HCT116 (cell line): ENCODE results near the gene GMDS. TPM values are rescaled to one million over a fixed set of nuclear protein-coding genes. Genes with fewer than 3 reads are reported as not detected.

Source experiments
- ATAC-seq: fragments of 200-7000 bp; cut with Tn5 transposase; 2 replicates; pipeline ENCODE4 v1.9.1; 2020; ENCODE audit warnings: mild to moderate bottlenecking, moderate library complexity
- BruUV-seq: library from RNA; stranded (reverse); fragments of 400-500 nt; replicated peaks from 2 replicates; lab custom pipeline; 2021; lab: Mats Ljungman, UMichigan
- CTCF ChIA-PET: fragments of 300-600 bp; sonication (Branson Sonifier 250); formaldehyde crosslinking; loops from one replicate; lab custom pipeline; 2021; ENCODE audit warnings: antibody characterized with exemption; lab: Charles Lee
- POLR2A ChIA-PET: fragments of 300-600, 350-600 bp; sonication (Branson Sonifier 250); formaldehyde crosslinking; loops from one replicate; lab custom pipeline; 2021; ENCODE audit warnings: antibody characterized with exemption; lab: Charles Lee
- RAD21 ChIA-PET, 2 experiments: fragments of 300-600 bp; sonication (Branson Sonifier 250); formaldehyde crosslinking; loops; one replicate each; lab custom pipeline; 2023; ENCODE audit warnings: low total read pairs in 2 of 2; ENCODE audit not compliant: uncharacterized antibody in 2 of 2, unreplicated experiment in 2 of 2, low non-redundant PET in 1 of 2; lab: Charles Lee
- DNase-seq: peaks from one replicate; pipeline ENCODE4 v3.0.0-alpha.2; 2010; ENCODE audit warnings: low read depth, low spot score
- H2AFZ ChIP-seq: fragments of 200-600 bp; shearing (Covaris generic), sonication (generic); 2 replicates; pipeline ENCODE4 v1.6.1; 2017; ENCODE audit warnings: low read depth, mixed run types, mixed read lengths, antibody characterized with exemption, low read length; ENCODE audit not compliant: poor library complexity, severe bottlenecking
- H3K27ac ChIP-seq: 2 replicates; pipeline ENCODE4 v1.5.1; 2012; ENCODE audit warnings: low read depth, low read length
- H3K27me3 ChIP-seq: fragments of 200-600 bp; sonication (generic); 2 replicates; pipeline ENCODE4 v1.6.1; 2016; ENCODE audit warnings: mixed run types, low read length, mixed read lengths; ENCODE audit not compliant: insufficient read depth
- H3K36me3 ChIP-seq, 2 experiments: fragments of 200-500 bp in 1 of 2; fragments of 200-600 bp in 1 of 2; sonication (Bioruptor generic) in 1 of 2; sonication (generic) in 1 of 2; 2 replicates each; pipeline versions ENCODE4 v1.5.1 to v1.6.1; 2014 to 2016; ENCODE audit warnings: low read length in 2 of 2, inconsistent platforms in 1 of 2, mixed read lengths in 1 of 2, mixed run types in 1 of 2; ENCODE audit not compliant: insufficient read depth in 2 of 2, control insufficient read depth in 1 of 2
- H3K4me1 ChIP-seq, 2 experiments: fragments of 200-600 bp in 1 of 2; sonication (generic) in 1 of 2; 2 replicates each; pipeline versions ENCODE4 v1.5.1 to v1.6.1; 2012 to 2017; ENCODE audit warnings: low read length in 2 of 2, inconsistent platforms in 1 of 2, mild to moderate bottlenecking in 1 of 2, mixed read lengths in 1 of 2, mixed run types in 1 of 2, moderate library complexity in 1 of 2; ENCODE audit not compliant: insufficient read depth in 2 of 2, control insufficient read depth in 1 of 2
- H3K4me2 ChIP-seq: fragments of 200-600 bp; sonication (generic); 2 replicates; pipeline ENCODE4 v1.6.1; 2017; ENCODE audit warnings: mixed run types, low read length, mixed read lengths
- H3K4me3 ChIP-seq, 2 experiments: fragments of 200-600 bp in 1 of 2; sonication (generic) in 1 of 2; replicated peaks in 1 of 2; 2 replicates each; pipeline ENCODE4 v1.5.1; 2011 to 2016; ENCODE audit warnings: low read length in 2 of 2, control low read depth in 1 of 2, low read depth in 1 of 2, mild to moderate bottlenecking in 1 of 2, mixed read lengths in 1 of 2, mixed run types in 1 of 2
- H3K79me2 ChIP-seq: fragments of 200-600 bp; sonication (generic); 2 replicates; pipeline ENCODE4 v1.6.1; 2017; ENCODE audit warnings: mild to moderate bottlenecking, mixed run types, low read length, moderate library complexity, mixed read lengths; ENCODE audit not compliant: insufficient read depth
- H3K9ac ChIP-seq: fragments of 200-600 bp; sonication (generic); 2 replicates; pipeline ENCODE4 v1.6.1; 2016; ENCODE audit warnings: low read length, mixed read lengths
- H3K9me2 ChIP-seq: fragments of 200-600 bp; sonication (generic), shearing (Covaris generic); 2 replicates; pipeline ENCODE4 v1.6.1; 2017; ENCODE audit warnings: mixed run types, mild to moderate bottlenecking, moderate library complexity; ENCODE audit not compliant: insufficient read depth
- H3K9me3 ChIP-seq, 2 experiments: fragments of 200-500 bp in 1 of 2; fragments of 200-600 bp in 1 of 2; sonication (Bioruptor generic) in 1 of 2; sonication (generic) in 1 of 2; 2 replicates each; pipeline ENCODE4 v1.6.1; 2014 to 2017; ENCODE audit warnings: low read length in 2 of 2, mixed read lengths in 2 of 2, inconsistent platforms in 1 of 2, low read depth in 1 of 2, mild to moderate bottlenecking in 1 of 2, mixed run types in 1 of 2, moderate library complexity in 1 of 2; ENCODE audit not compliant: control insufficient read depth in 1 of 2, insufficient read depth in 1 of 2
- H4K20me1 ChIP-seq: fragments of 200-600 bp; sonication (generic), shearing (Covaris generic); 2 replicates; pipeline ENCODE4 v1.6.1; 2017; ENCODE audit warnings: mixed run types, mild to moderate bottlenecking, moderate library complexity; ENCODE audit not compliant: insufficient read depth
- CBX3 ChIP-seq: IDR thresholded peaks from 2 replicates; pipeline ENCODE4 v1.6.1; 2012; ENCODE audit warnings: low read depth
- EZH2 ChIP-seq: fragments of 200-600 bp; sonication (generic); IDR thresholded peaks from 2 replicates; pipeline ENCODE4 v1.6.1; 2017; ENCODE audit warnings: antibody characterized with exemption, mixed run types
- EZH2phosphoT487 ChIP-seq: fragments of 200-600 bp; IDR thresholded peaks from 2 replicates; pipeline ENCODE4 v1.6.1; 2018; ENCODE audit warnings: antibody characterized with exemption, borderline replicate concordance
- JUND ChIP-seq: IDR thresholded peaks from 2 replicates; pipeline ENCODE4 v1.6.1; 2012
- RAD21 ChIP-seq: IDR thresholded peaks from 2 replicates; pipeline ENCODE4 v1.6.1; 2012; ENCODE audit warnings: low read depth, mild to moderate bottlenecking
- SP1 ChIP-seq: IDR thresholded peaks from 2 replicates; pipeline ENCODE4 v1.6.1; 2012; ENCODE audit warnings: low read depth
- TCF7L2 ChIP-seq: IDR thresholded peaks from 2 replicates; pipeline ENCODE4 v1.7.0; 2011; ENCODE audit warnings: borderline replicate concordance, inconsistent platforms; ENCODE audit not compliant: insufficient read depth, insufficient read length; ENCODE audit errors: extremely low read depth
- ZFX ChIP-seq: fragments of 450-650 bp; IDR thresholded peaks from 2 replicates; pipeline ENCODE4 v1.6.1; 2017
- intact Hi-C: fragments of 100-400 bp; cut with micrococcal nuclease; formaldehyde crosslinking; loops from 2 replicates; pipeline ENCODE4 v1.10.0; 2022
- total RNA-seq: library from RNA; stranded (reverse); gene quantifications from one replicate; pipeline ENCODE4 v1.2.1, GENCODE V29; 2021; ENCODE audit not compliant: unreplicated experiment
- TF ChIP-seq, protein P1 (sequence below), 3 experiments: fragments of 200-600 bp in 1 of 3; sonication (generic) in 1 of 3; IDR thresholded peaks in 2 of 3; conservative IDR thresholded peaks in 1 of 3; 2 replicates each; pipeline ENCODE4 v1.5.1; 2012 to 2017; ENCODE audit warnings: low read depth in 2 of 3, low read length in 2 of 3, antibody characterized with exemption in 1 of 3, borderline replicate concordance in 1 of 3, control low read depth in 1 of 3, mild to moderate bottlenecking in 1 of 3, mixed read lengths in 1 of 3, mixed run types in 1 of 3, moderate library complexity in 1 of 3; ENCODE audit not compliant: insufficient read depth in 1 of 3
- TF ChIP-seq, protein P2 (sequence below): IDR thresholded peaks from 2 replicates; pipeline ENCODE4 v1.6.1; 2012
- TF ChIP-seq, protein P3 (sequence below): IDR thresholded peaks from 2 replicates; pipeline ENCODE4 v1.6.1; 2012; ENCODE audit warnings: low read depth

The GMDS gene
- total RNA-seq, 1 experiment from 2014 or later = 34.4 TPM

DNA sequence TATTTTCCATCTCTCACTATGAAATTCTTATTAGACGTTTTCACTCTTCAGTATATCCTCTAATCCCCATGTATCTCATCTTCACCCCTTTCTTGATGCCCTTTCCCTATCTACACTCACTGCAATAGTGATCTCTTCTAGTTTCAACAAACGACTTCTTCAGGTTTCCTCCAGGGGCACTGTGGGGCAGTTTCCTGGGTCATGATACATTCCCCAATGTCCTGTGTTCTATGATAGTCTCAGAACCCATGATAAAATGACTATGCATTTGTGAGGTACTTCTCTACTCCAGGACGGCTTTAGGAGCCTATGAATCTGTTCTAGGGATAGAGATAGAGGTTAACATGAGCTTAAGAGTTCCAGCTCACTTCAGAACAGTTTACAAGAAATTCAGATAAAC lies 452.4 kb downstream of the GMDS start:
- TF ChIP-seq RAD21 (0 out of 2 replicates have a peak, but pooled peaks have one; percentile 29), CBX3 (no peak), EZH2 (no peak), ZFX (no peak)
- TF ChIP-seq, protein P1, sequence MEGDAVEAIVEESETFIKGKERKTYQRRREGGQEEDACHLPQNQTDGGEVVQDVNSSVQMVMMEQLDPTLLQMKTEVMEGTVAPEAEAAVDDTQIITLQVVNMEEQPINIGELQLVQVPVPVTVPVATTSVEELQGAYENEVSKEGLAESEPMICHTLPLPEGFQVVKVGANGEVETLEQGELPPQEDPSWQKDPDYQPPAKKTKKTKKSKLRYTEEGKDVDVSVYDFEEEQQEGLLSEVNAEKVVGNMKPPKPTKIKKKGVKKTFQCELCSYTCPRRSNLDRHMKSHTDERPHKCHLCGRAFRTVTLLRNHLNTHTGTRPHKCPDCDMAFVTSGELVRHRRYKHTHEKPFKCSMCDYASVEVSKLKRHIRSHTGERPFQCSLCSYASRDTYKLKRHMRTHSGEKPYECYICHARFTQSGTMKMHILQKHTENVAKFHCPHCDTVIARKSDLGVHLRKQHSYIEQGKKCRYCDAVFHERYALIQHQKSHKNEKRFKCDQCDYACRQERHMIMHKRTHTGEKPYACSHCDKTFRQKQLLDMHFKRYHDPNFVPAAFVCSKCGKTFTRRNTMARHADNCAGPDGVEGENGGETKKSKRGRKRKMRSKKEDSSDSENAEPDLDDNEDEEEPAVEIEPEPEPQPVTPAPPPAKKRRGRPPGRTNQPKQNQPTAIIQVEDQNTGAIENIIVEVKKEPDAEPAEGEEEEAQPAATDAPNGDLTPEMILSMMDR (IDR thresholded peaks at IDR 0.05 in 2 of 3, conservative IDR thresholded peaks at IDR 0.05 in 1 of 3; ENCODE audit: borderline replicate concordance in 1 of 3, insufficient read depth in 1 of 3, low read depth in 2 of 3, low read length in 2 of 3) = peak in 2 of 3 experiments; percentile 43 to 51; a peak in 4 of 6 replicates
- no TSS peak for BruUV-seq
- intact Hi-C loops = no loop called here
- H3K4me2 ChIP-seq = no peak overlapping the region
- ChIA-PET POLR2A (no interaction called here), RAD21 (no interaction called here), CTCF (no interaction called here)
- H3K27ac ChIP-seq = no peak overlapping the region
- no peaks in the 10 kb centered on the region for H3K79me2 ChIP-seq
- no peaks in the 10 kb centered on the region for H3K36me3 ChIP-seq
- no peaks in the 10 kb centered on the region for H3K27me3 ChIP-seq
- no peak overlapping the region for H3K9ac ChIP-seq
- no peak overlapping the region for H2AFZ ChIP-seq
- no peaks in the 10 kb centered on the region for H3K9me3 ChIP-seq
- no peak overlapping the region for H3K4me3 ChIP-seq
- H4K20me1 ChIP-seq = no peaks in the 10 kb centered on the region
- peak; percentile 26 for DNase-seq
- no peaks in the 10 kb centered on the region for H3K9me2 ChIP-seq
- peak; percentile 94 for ATAC-seq
- H3K4me1 ChIP-seq = no peaks in the 10 kb centered on the region

DNA sequence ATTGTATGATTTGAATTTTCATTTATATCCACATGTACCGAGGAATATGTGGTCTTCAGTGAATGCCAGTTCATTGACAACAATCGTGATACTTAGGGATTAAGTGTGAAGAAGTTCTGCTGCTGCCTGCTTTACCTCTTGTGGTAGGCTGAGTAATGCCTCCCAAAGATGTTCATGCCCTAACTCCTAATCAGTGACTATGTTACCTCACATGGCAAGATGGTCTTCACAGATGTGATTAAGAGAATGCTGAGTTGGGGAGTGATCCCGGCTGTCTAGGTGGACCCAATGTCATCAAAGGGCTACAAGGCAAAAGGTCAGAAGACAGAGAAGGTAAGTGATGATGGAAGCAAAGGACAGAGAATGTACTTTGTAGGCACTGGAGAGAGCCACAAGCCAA lies 454.7 kb downstream of the GMDS start:
- intact Hi-C loops = no loop called here
- Histone ChIP-seq H3K4me2 (no peak overlapping the region), H3K9me2 (no peaks in the 10 kb centered on the region), H4K20me1 (no peaks in the 10 kb centered on the region), H3K4me3 (no peak overlapping the region), H3K9ac (no peak overlapping the region), H3K27ac (no peak overlapping the region), H3K4me1 (no peaks in the 10 kb centered on the region), H3K27me3 (no peaks in the 10 kb centered on the region), H2AFZ (no peak overlapping the region), H3K36me3 (no peaks in the 10 kb centered on the region), H3K79me2 (no peaks in the 10 kb centered on the region), H3K9me3 (no peaks in the 10 kb centered on the region)
- ATAC-seq (no peak), DNase-seq (no peak)
- POLR2A ChIA-PET = no interaction called here
- RAD21 ChIA-PET = no interaction called here
- TF ChIP-seq, protein P1 (IDR thresholded peaks at IDR 0.05 in 2 of 3, conservative IDR thresholded peaks at IDR 0.05 in 1 of 3; ENCODE audit: borderline replicate concordance in 1 of 3, insufficient read depth in 1 of 3, low read depth in 2 of 3, low read length in 2 of 3) = no peak
- no peak for TF ChIP-seq EZH2phosphoT487
- TF ChIP-seq, protein P2, sequence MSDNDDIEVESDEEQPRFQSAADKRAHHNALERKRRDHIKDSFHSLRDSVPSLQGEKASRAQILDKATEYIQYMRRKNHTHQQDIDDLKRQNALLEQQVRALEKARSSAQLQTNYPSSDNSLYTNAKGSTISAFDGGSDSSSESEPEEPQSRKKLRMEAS = no peak
- TF ChIP-seq, protein P3, sequence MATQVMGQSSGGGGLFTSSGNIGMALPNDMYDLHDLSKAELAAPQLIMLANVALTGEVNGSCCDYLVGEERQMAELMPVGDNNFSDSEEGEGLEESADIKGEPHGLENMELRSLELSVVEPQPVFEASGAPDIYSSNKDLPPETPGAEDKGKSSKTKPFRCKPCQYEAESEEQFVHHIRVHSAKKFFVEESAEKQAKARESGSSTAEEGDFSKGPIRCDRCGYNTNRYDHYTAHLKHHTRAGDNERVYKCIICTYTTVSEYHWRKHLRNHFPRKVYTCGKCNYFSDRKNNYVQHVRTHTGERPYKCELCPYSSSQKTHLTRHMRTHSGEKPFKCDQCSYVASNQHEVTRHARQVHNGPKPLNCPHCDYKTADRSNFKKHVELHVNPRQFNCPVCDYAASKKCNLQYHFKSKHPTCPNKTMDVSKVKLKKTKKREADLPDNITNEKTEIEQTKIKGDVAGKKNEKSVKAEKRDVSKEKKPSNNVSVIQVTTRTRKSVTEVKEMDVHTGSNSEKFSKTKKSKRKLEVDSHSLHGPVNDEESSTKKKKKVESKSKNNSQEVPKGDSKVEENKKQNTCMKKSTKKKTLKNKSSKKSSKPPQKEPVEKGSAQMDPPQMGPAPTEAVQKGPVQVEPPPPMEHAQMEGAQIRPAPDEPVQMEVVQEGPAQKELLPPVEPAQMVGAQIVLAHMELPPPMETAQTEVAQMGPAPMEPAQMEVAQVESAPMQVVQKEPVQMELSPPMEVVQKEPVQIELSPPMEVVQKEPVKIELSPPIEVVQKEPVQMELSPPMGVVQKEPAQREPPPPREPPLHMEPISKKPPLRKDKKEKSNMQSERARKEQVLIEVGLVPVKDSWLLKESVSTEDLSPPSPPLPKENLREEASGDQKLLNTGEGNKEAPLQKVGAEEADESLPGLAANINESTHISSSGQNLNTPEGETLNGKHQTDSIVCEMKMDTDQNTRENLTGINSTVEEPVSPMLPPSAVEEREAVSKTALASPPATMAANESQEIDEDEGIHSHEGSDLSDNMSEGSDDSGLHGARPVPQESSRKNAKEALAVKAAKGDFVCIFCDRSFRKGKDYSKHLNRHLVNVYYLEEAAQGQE = no peak
- TF ChIP-seq TCF7L2 = no peak
- TF ChIP-seq CBX3 = no peak
- no peak for TF ChIP-seq SP1
- TF ChIP-seq JUND = no peak
- no TSS peak for BruUV-seq
- CTCF ChIA-PET = no interaction called here
